SK-N-SH (cell line): ENCODE data around the gene BORCS5. TPM values are rescaled to one million over a fixed set of nuclear protein-coding genes. Genes with fewer than 3 reads are reported as not detected.
A peak's percentile ranks its signal among the peaks of the same experiment; 100 is the strongest.

Experiments used
- CTCF ChIA-PET: fragments of 300-600, 350-600 bp; formaldehyde crosslinking; extraction: SDS; loops from one replicate; lab custom pipeline; 2021; lab: Yijun Ruan, JAX
- POLR2A ChIA-PET: fragments of 350-600 bp; sonication (Branson Sonifier 250); formaldehyde crosslinking; extraction: SDS; loops from one replicate; lab custom pipeline; 2020; ENCODE audit warnings: antibody characterized with exemption, inconsistent platforms; lab: Yijun Ruan, JAX
- DNase-seq: peaks from one replicate; pipeline ENCODE4 v3.0.0; 2012
- H2AFZ ChIP-seq: fragments of 200-600 bp; sonication (generic); 2 replicates; pipeline ENCODE4 v1.8.1; 2016; ENCODE audit warnings: antibody characterized with exemption, mild to moderate bottlenecking, low read depth
- H3F3A ChIP-seq: fragments of 200-600 bp; sonication (generic); replicated peaks from 2 replicates; pipeline ENCODE3; 2016; ENCODE audit warnings: antibody characterized with exemption, mild to moderate bottlenecking; ENCODE audit not compliant: insufficient read depth
- H3K27ac ChIP-seq, 2 experiments: fragments of 200-500 bp in 1 of 2; fragments of 200-600 bp in 1 of 2; sonication (Bioruptor generic) in 1 of 2; sonication (generic), shearing (Covaris generic) in 1 of 2; 2 replicates each; pipeline versions ENCODE4 v1.5.1 to v1.6.1; 2014 to 2016; ENCODE audit warnings: low read depth in 2 of 2, inconsistent platforms in 1 of 2, low read length in 1 of 2, mild to moderate bottlenecking in 1 of 2, mixed read lengths in 1 of 2
- H3K27me3 ChIP-seq: fragments of 200-600 bp; sonication (generic), shearing (Covaris generic); 2 replicates; pipeline ENCODE4 v1.6.1; 2016; ENCODE audit warnings: mixed run types; ENCODE audit not compliant: insufficient read depth
- H3K36me3 ChIP-seq, 2 experiments: fragments of 200-500 bp in 1 of 2; fragments of 200-600 bp in 1 of 2; sonication (Bioruptor generic) in 1 of 2; sonication (generic) in 1 of 2; replicated peaks in 1 of 2; 2 replicates each; pipeline versions ENCODE3 to v1.5.1; 2014 to 2016; ENCODE audit warnings: low read length in 1 of 2, mild to moderate bottlenecking in 1 of 2; ENCODE audit not compliant: insufficient read depth in 2 of 2, control insufficient read depth in 1 of 2
- H3K4me1 ChIP-seq, 2 experiments: fragments of 200-500 bp in 1 of 2; fragments of 200-600 bp in 1 of 2; sonication (Bioruptor generic) in 1 of 2; sonication (generic), shearing (Covaris generic) in 1 of 2; 2 replicates each; pipeline versions ENCODE4 v1.5.1 to v1.6.1; 2014 to 2016; ENCODE audit warnings: low read depth in 1 of 2, low read length in 1 of 2, mixed run types in 1 of 2; ENCODE audit not compliant: insufficient read depth in 2 of 2, control insufficient read depth in 1 of 2
- H3K4me2 ChIP-seq: fragments of 200-600 bp; sonication (generic), shearing (Covaris generic); 2 replicates; pipeline ENCODE4 v1.6.1; 2017; ENCODE audit warnings: mixed run types
- H3K4me3 ChIP-seq, 2 experiments: fragments of 200-500 bp in 1 of 2; fragments of 200-600 bp in 1 of 2; sonication (Bioruptor generic) in 1 of 2; sonication (generic), shearing (Covaris generic) in 1 of 2; 2 replicates each; pipeline versions ENCODE4 v1.5.1 to v1.8.1; 2014 to 2016; ENCODE audit warnings: low read depth in 2 of 2, inconsistent platforms in 1 of 2, low read length in 1 of 2, mild to moderate bottlenecking in 1 of 2, mixed read lengths in 1 of 2, moderate library complexity in 1 of 2
- H3K79me2 ChIP-seq: fragments of 200-600 bp; sonication (generic); 2 replicates; pipeline ENCODE4 v1.8.1; 2017; ENCODE audit warnings: mild to moderate bottlenecking; ENCODE audit not compliant: insufficient read depth
- H3K9ac ChIP-seq: fragments of 200-600 bp; sonication (generic); 2 replicates; pipeline ENCODE4 v1.6.1; 2017; ENCODE audit warnings: mixed run types
- H3K9me2 ChIP-seq: fragments of 200-600 bp; sonication (generic); 2 replicates; pipeline ENCODE4 v1.6.1; 2017; ENCODE audit warnings: mixed run types
- H3K9me3 ChIP-seq: fragments of 200-600 bp; sonication (generic); 2 replicates; pipeline ENCODE4 v1.6.1; 2017; ENCODE audit warnings: mixed run types, mild to moderate bottlenecking, moderate library complexity
- H4K20me1 ChIP-seq: fragments of 200-600 bp; sonication (generic); 2 replicates; pipeline ENCODE4 v1.6.1; 2017; ENCODE audit warnings: mild to moderate bottlenecking, mixed run types; ENCODE audit not compliant: insufficient read depth
- EP300 ChIP-seq, 2 experiments: IDR thresholded peaks; 2 replicates each; pipeline versions ENCODE4 v1.4.0 to v1.6.1; 2012; ENCODE audit warnings: borderline replicate concordance in 1 of 2, low read depth in 1 of 2, low read length in 1 of 2
- FOSL2 ChIP-seq: IDR thresholded peaks from 2 replicates; pipeline ENCODE4 v1.4.0; 2012; ENCODE audit warnings: low read depth, mild to moderate bottlenecking, moderate library complexity, borderline replicate concordance
- GABPA ChIP-seq: IDR thresholded peaks from 2 replicates; pipeline ENCODE4 v1.4.0; 2012; ENCODE audit warnings: low read depth, mild to moderate bottlenecking
- JUND ChIP-seq: IDR thresholded peaks from 2 replicates; pipeline ENCODE4 v1.4.0; 2012
- MAX ChIP-seq: IDR thresholded peaks from 2 replicates; pipeline ENCODE4 v1.4.0; 2012; ENCODE audit warnings: low read depth
- NRF1 ChIP-seq: IDR thresholded peaks from 2 replicates; pipeline ENCODE4 v1.6.1; 2012; ENCODE audit warnings: low read depth, mild to moderate bottlenecking, low read length
- RAD21 ChIP-seq: IDR thresholded peaks from 2 replicates; pipeline ENCODE4 v1.6.1; 2012; ENCODE audit warnings: mild to moderate bottlenecking, low read length
- RCOR1 ChIP-seq: fragments of 150-350 bp; IDR thresholded peaks from 2 replicates; pipeline ENCODE4 v1.6.1; 2017; ENCODE audit warnings: antibody characterized with exemption, low read length
- USF1 ChIP-seq: IDR thresholded peaks from 2 replicates; pipeline ENCODE4 v1.4.0; 2012; ENCODE audit warnings: low read depth, borderline replicate concordance
- WGBS: methylation state at CpG from one replicate; pipeline ENCODE4 v1.1.6; 2017; ENCODE audit warnings: low lambda C conversion rate; 5-methylcytosine and 5-hydroxymethylcytosine counted together
- polyA plus RNA-seq, 3 experiments: library from polyadenylated mRNA; depleted of rRNA; stranded (reverse); fragments of >200 nt; gene quantifications; 2 replicates each; pipeline ENCODE4 v1.2.3, GENCODE V29; 2012

Gene BORCS5
- polyA plus RNA-seq, 1 of the 3 experiments (the other 2 are of a cell fraction), result 16.3 TPM

- H3K9me2 ChIP-seq, result no peaks in the 10 kb centered on the region
- no peak overlapping the region for H3K4me3 ChIP-seq
- peaks cover 17% of the 10 kb centered on the region for H3F3A ChIP-seq
- H3K9ac ChIP-seq, result no peak overlapping the region; the same call in 1 of the 2 replicates
- no peak overlapping the region for H2AFZ ChIP-seq
- ChIA-PET CTCF (interaction anchor here (1.1 kb wide), 1 partner anchor 65 kb away, joined by 3 read pairs; no protein-coding TSS in a partner anchor), POLR2A (no interaction called here)
- peaks cover 3 to 10% of the 10 kb centered on the region in 2 experiments; a peak in 3 of 4 replicates for H3K4me1 ChIP-seq
- no peaks in the 10 kb centered on the region for H3K79me2 ChIP-seq
- 78% methylated on average over 4 of the region's 4 CpGs for WGBS
- no peaks in the 10 kb centered on the region for H3K27me3 ChIP-seq
- TF ChIP-seq NRF1 (no peak), RAD21 (no peak)
- H3K9me3 ChIP-seq, result no peaks in the 10 kb centered on the region
- no peak for DNase-seq
- no peaks in the 10 kb centered on the region for H4K20me1 ChIP-seq
- peaks cover 0 to 4% of the 10 kb centered on the region in 2 experiments for H3K36me3 ChIP-seq
- peak overlapping the region in 1 of 2 experiments; percentile 75; a peak in 2 of 4 replicates for H3K27ac ChIP-seq
- peak overlapping the region; percentile 21; the same call in 1 of the 2 replicates for H3K4me2 ChIP-seq
Observed at GRCh38 chr12:12441843-12442461, 85.1 kb downstream of the BORCS5 start.

- H3K4me1 ChIP-seq, result peaks cover 3 to 10% of the 10 kb centered on the region in 2 experiments; a peak in 3 of 4 replicates
- peaks cover 17% of the 10 kb centered on the region for H3F3A ChIP-seq
- H2AFZ ChIP-seq, result no peak overlapping the region
- no peaks in the 10 kb centered on the region for H3K27me3 ChIP-seq
- no peaks in the 10 kb centered on the region for H3K9me3 ChIP-seq
- CTCF ChIA-PET, result interaction anchor here (0.7 to 1.1 kb wide), 2 partner anchors 66 to 69 kb away, joined by 3 read pairs; no protein-coding TSS in a partner anchor
- TF ChIP-seq FOSL2 (peak; percentile 70; the same call in 1 of the 2 replicates), MAX (0 out of 2 replicates have a peak, but pooled peaks have one; percentile 52), EP300 (IDR thresholded peaks at IDR 0.05; ENCODE audit: borderline replicate concordance in 1 of 2, low read depth in 1 of 2, low read length in 1 of 2) (0 out of 4 replicates have a peak, but pooled peaks of 1 of the 2 experiments have one; percentile 21), GABPA (no peak), JUND (peak; percentile 74), RCOR1 (no peak), USF1 (no peak)
- POLR2A ChIA-PET, result no interaction called here
- DNase-seq, result no peak
- no peaks in the 10 kb centered on the region for H3K9me2 ChIP-seq
- H3K79me2 ChIP-seq, result no peaks in the 10 kb centered on the region
- H3K4me2 ChIP-seq, result peak overlapping the region; percentile 21; the same call in 1 of the 2 replicates
- H3K36me3 ChIP-seq, result no peaks in the 10 kb centered on the region
- peak overlapping the region in 1 of 2 experiments; percentile 75; a peak in 2 of 4 replicates for H3K27ac ChIP-seq
- H3K9ac ChIP-seq, result peak overlapping the region; percentile 12; the same call in 1 of the 2 replicates
- no peak overlapping the region for H3K4me3 ChIP-seq
- WGBS, result 59% methylated on average over 5 of the region's 5 CpGs
- no peaks in the 10 kb centered on the region for H4K20me1 ChIP-seq
Observed at GRCh38 chr12:12442548-12443071, 85.7 kb downstream of the BORCS5 start.
